ENCODE data around the gene ZKSCAN5. TPM values are rescaled to one million over a fixed set of nuclear protein-coding genes. Genes with fewer than 3 reads are reported as not detected.

ZKSCAN5 gene
- total and polyA plus RNA-seq, 2 donors (not counting 3 experiments of a cell fraction or from before 2014, with no cell fraction given), result 4.3 to 9.7 TPM

GRCh38 chr7:99456288-99456687 lies 48.2 kb upstream of the ZKSCAN5 start:
- intact Hi-C loops (cut with micrococcal nuclease) (no loop called here), dilution Hi-C loops (cut with MboI; ENCODE audit: extremely low pct_ligation_motif_present, low sequenced_read_pairs) (no loop called here)
- Histone ChIP-seq H3K27ac (ENCODE audit: insufficient read depth, low read depth, low read length) (no peak overlapping the region), H4K20me1 (replicated peaks; ENCODE audit: control insufficient read depth, extremely low read depth, insufficient read depth, low read length) (no peaks in the 10 kb centered on the region), H3K36me3 (ENCODE audit: control insufficient read depth in 2 of 2, extremely low read depth in 1 of 2, insufficient read depth in 2 of 2, low read length in 2 of 2) (peaks cover 9 to 51% of the 10 kb centered on the region in 2 experiments), H3K9ac (replicated peaks; ENCODE audit: extremely low read depth, insufficient read depth, low read length) (no peak overlapping the region), H3K27me3 (ENCODE audit: control insufficient read depth in 2 of 2, insufficient read depth in 2 of 2, low read length in 2 of 2) (no peaks in the 10 kb centered on the region), H3K4me1 (ENCODE audit: control insufficient read depth, extremely low read depth, insufficient read depth, low read length) (no peaks in the 10 kb centered on the region), H3K9me1 (replicated peaks; ENCODE audit: control insufficient read depth, extremely low read depth, insufficient read depth, low read length) (no peaks in the 10 kb centered on the region), H3K79me2 (ENCODE audit: control insufficient read depth, insufficient read depth, low read length) (peaks cover 33% of the 10 kb centered on the region), H2AFZ (ENCODE audit: low read depth, low read length) (no peak overlapping the region), H3K4me2 (ENCODE audit: insufficient read depth, low read length) (no peak overlapping the region), H3K9me3 (replicated peaks; ENCODE audit: control insufficient read depth, insufficient read depth, low read length) (no peaks in the 10 kb centered on the region), H3K4me3 (replicated peaks in 1 of 3; ENCODE audit: insufficient read depth in 1 of 3, low read depth in 1 of 3, low read length in 3 of 3) (no peak overlapping the region)
- FAIRE-seq (no peak), DNase-seq (ENCODE audit: low read depth, low spot score) (no peak)
- TF ChIP-seq POLR2AphosphoS5 (IDR thresholded peaks at IDR 0.05; ENCODE audit: insufficient read depth, low read depth, low read length), result no peak
- TF ChIP-seq FOS (IDR thresholded peaks at IDR 0.05; ENCODE audit: borderline replicate concordance, insufficient read depth, low read length), result no peak
- ChIA-PET CTCF (interaction anchor here (1.6 kb wide), 1 partner anchor 10 kb away, joined by 4 read pairs; no protein-coding TSS in a partner anchor), POLR2A (no interaction called here)
- BruUV-seq (replicated peaks), result no TSS peak

- CTCF ChIA-PET, result interaction anchor here (0.6 kb wide), 1 partner anchor 9 kb away, joined by 3 read pairs; no protein-coding TSS in a partner anchor
- Histone ChIP-seq H3K79me2 (ENCODE audit: control insufficient read depth, insufficient read depth, low read length) (peaks cover 41% of the 10 kb centered on the region), H3K27ac (ENCODE audit: insufficient read depth, low read depth, low read length) (no peak overlapping the region)
Measured at GRCh38 chr7:99457050-99457649, 47.3 kb upstream of the ZKSCAN5 start.

More at GRCh38 chr7:99457050-99457649, 47.3 kb upstream of the ZKSCAN5 start:
- Histone ChIP-seq H3K9me3 (replicated peaks; ENCODE audit: control insufficient read depth, insufficient read depth, low read length) (no peaks in the 10 kb centered on the region), H3K27me3 (ENCODE audit: control insufficient read depth in 2 of 2, insufficient read depth in 2 of 2, low read length in 2 of 2) (no peaks in the 10 kb centered on the region), H4K20me1 (replicated peaks; ENCODE audit: control insufficient read depth, extremely low read depth, insufficient read depth, low read length) (no peaks in the 10 kb centered on the region), H3K4me2 (ENCODE audit: insufficient read depth, low read length) (no peak overlapping the region), H3K9me1 (replicated peaks; ENCODE audit: control insufficient read depth, extremely low read depth, insufficient read depth, low read length) (no peaks in the 10 kb centered on the region), H2AFZ (ENCODE audit: low read depth, low read length) (no peak overlapping the region), H3K9ac (replicated peaks; ENCODE audit: extremely low read depth, insufficient read depth, low read length) (no peak overlapping the region), H3K4me3 (replicated peaks in 1 of 3; ENCODE audit: insufficient read depth in 1 of 3, low read depth in 1 of 3, low read length in 3 of 3) (no peak overlapping the region), H3K36me3 (ENCODE audit: control insufficient read depth in 2 of 2, extremely low read depth in 1 of 2, insufficient read depth in 2 of 2, low read length in 2 of 2) (peaks cover 9 to 51% of the 10 kb centered on the region in 2 experiments), H3K4me1 (ENCODE audit: control insufficient read depth, extremely low read depth, insufficient read depth, low read length) (no peaks in the 10 kb centered on the region)
- DNase-seq (ENCODE audit: low read depth, low spot score) (no peak), FAIRE-seq (no peak)
- POLR2A ChIA-PET, result no interaction called here
- intact Hi-C loops (cut with micrococcal nuclease), result no loop called here
- TF ChIP-seq EZH2 (IDR thresholded peaks at IDR 0.05; ENCODE audit: borderline replicate concordance, low read depth, low read length, severe bottlenecking), result no peak
- dilution Hi-C loops (cut with MboI; ENCODE audit: extremely low pct_ligation_motif_present, low sequenced_read_pairs), result no loop called here
- no TSS peak for BruUV-seq (replicated peaks)

Measured in endothelial cell of umbilical vein (primary cell).